ENCODE measurements around the gene CEP152. TPM values are rescaled to one million over a fixed set of nuclear protein-coding genes. Genes with fewer than 3 reads are reported as not detected.

Gene CEP152
- polyA plus RNA-seq, 3 donors = 1.0 to 3.8 (median 1.4) TPM

DNA sequence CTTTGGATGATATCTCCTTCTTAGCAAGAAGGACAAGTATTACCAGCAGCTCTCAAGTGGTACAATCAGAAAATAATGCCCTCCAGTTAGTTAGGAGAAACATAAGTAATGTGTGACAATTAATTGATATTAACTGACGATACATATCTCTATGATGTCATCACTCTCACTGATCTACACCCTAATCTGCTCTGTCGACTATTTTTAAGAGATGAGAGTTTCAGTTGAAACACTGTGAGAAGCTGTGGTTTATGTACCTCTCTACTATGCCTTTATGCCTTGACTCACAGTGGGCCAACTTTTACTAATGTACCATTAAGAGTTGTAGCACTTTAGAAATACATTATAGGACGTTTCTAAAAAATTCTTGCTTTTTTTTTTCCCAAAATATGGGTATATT is 8.6 kb downstream of the CEP152 start:
- H3K79me2 ChIP-seq (ENCODE audit: insufficient read depth, low read length) = peaks cover 72% of the 10 kb centered on the region
- H3K36me3 ChIP-seq (replicated peaks in 1 of 2; ENCODE audit: control insufficient read depth in 1 of 2, insufficient read depth in 2 of 2, low read length in 2 of 2) = peaks cover 9 to 30% of the 10 kb centered on the region in 2 donors
- H3K27me3 ChIP-seq (ENCODE audit: control insufficient read depth in 2 of 2, insufficient read depth in 2 of 2, low read length in 2 of 2) = no peaks in the 10 kb centered on the region
- H3K4me1 ChIP-seq (ENCODE audit: control insufficient read depth in 1 of 2, insufficient read depth in 2 of 2, low read length in 2 of 2) = no peaks in the 10 kb centered on the region
- TF ChIP-seq, protein P1, sequence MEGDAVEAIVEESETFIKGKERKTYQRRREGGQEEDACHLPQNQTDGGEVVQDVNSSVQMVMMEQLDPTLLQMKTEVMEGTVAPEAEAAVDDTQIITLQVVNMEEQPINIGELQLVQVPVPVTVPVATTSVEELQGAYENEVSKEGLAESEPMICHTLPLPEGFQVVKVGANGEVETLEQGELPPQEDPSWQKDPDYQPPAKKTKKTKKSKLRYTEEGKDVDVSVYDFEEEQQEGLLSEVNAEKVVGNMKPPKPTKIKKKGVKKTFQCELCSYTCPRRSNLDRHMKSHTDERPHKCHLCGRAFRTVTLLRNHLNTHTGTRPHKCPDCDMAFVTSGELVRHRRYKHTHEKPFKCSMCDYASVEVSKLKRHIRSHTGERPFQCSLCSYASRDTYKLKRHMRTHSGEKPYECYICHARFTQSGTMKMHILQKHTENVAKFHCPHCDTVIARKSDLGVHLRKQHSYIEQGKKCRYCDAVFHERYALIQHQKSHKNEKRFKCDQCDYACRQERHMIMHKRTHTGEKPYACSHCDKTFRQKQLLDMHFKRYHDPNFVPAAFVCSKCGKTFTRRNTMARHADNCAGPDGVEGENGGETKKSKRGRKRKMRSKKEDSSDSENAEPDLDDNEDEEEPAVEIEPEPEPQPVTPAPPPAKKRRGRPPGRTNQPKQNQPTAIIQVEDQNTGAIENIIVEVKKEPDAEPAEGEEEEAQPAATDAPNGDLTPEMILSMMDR (IDR thresholded peaks at IDR 0.05) = no peak
- H3K4me1 Mint-ChIP-seq = peaks cover 11% of the 10 kb centered on the region
- H3K4me3 ChIP-seq (replicated peaks in 1 of 3; ENCODE audit: low read depth in 2 of 3, low read length in 3 of 3) = no peak overlapping the region
- no peak overlapping the region for H3K4me2 ChIP-seq (replicated peaks; ENCODE audit: extremely low read depth, low read length, poor library complexity, severe bottlenecking)
- H3K9ac ChIP-seq (ENCODE audit: insufficient read depth, low read length, poor library complexity, severe bottlenecking) = no peak overlapping the region
- H3K36me3 Mint-ChIP-seq = peaks cover 27 to 32% of the 10 kb centered on the region in 2 donors
- H4K20me1 ChIP-seq (ENCODE audit: insufficient read depth, low read length) = no peaks in the 10 kb centered on the region
- no peaks in the 10 kb centered on the region for H3K27me3 Mint-ChIP-seq (ENCODE audit: low read depth in 3 of 3)
- H3K4me3 Mint-ChIP-seq = no peak overlapping the region
- no peaks in the 10 kb centered on the region for H3K9me3 Mint-ChIP-seq
- H2AFZ ChIP-seq (ENCODE audit: insufficient read depth, low read depth, low read length, poor library complexity, severe bottlenecking) = no peak overlapping the region
- no CpG with 5 or more reads among the region's 3 CpGs for WGBS (ENCODE audit: insufficient coverage)
- intact Hi-C loops (cut with micrococcal nuclease) = no loop called here
- H3K9me3 ChIP-seq (replicated peaks in 1 of 2; ENCODE audit: control insufficient read depth in 1 of 2, insufficient read depth in 1 of 2, low read length in 2 of 2) = no peaks in the 10 kb centered on the region
- H3K27ac Mint-ChIP-seq = no peak overlapping the region
- peak overlapping the region in 1 of 2 donors; percentile 25 for H3K27ac ChIP-seq (ENCODE audit: low read depth in 1 of 2, low read length in 2 of 2)
- no peak for DNase-seq

DNA sequence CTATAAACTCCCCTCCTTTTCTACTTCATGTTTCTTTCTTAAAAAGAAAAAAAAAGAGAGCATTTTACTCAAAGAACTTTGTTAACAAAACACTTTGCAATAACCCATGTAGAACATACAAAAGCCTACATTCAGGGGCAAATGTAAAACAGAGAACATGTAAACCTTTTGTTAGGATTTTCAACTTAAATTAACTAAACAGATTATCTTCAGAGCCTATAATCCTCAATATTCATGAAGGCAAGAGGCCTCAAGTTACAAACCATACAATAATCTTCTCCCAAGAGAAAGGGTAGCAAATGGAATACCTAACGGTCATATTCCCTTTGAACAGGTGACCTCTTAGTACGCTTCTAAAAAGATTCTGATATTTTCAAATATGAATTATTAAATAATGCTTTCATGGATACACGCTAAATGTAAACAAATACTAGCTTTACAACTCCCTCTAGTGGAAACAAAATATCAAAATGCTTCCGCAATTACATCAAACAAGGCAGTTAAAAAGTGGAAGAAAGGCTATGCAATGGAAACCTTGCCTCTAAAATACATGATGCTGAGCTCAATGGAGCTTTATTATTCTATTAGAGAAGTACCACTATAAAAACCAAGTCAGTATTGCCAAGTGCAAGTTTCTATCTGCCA is 9.9 kb downstream of the CEP152 start:
- Histone ChIP-seq H3K79me2 (ENCODE audit: insufficient read depth, low read length) (peaks cover 58% of the 10 kb centered on the region), H3K9ac (ENCODE audit: insufficient read depth, low read length, poor library complexity, severe bottlenecking) (no peak overlapping the region), H2AFZ (ENCODE audit: insufficient read depth, low read depth, low read length, poor library complexity, severe bottlenecking) (peak overlapping the region; percentile 65), H3K4me1 (ENCODE audit: control insufficient read depth in 1 of 2, insufficient read depth in 2 of 2, low read length in 2 of 2) (no peaks in the 10 kb centered on the region), H3K4me2 (replicated peaks; ENCODE audit: extremely low read depth, low read length, poor library complexity, severe bottlenecking) (peak overlapping the region; percentile 13), H3K36me3 (replicated peaks in 1 of 2; ENCODE audit: control insufficient read depth in 1 of 2, insufficient read depth in 2 of 2, low read length in 2 of 2) (peaks cover 12 to 30% of the 10 kb centered on the region in 2 donors), H3K4me3 (replicated peaks in 1 of 3; ENCODE audit: low read depth in 2 of 3, low read length in 3 of 3) (no peak overlapping the region), H4K20me1 (ENCODE audit: insufficient read depth, low read length) (no peaks in the 10 kb centered on the region), H3K9me3 (replicated peaks in 1 of 2; ENCODE audit: control insufficient read depth in 1 of 2, insufficient read depth in 1 of 2, low read length in 2 of 2) (no peaks in the 10 kb centered on the region), H3K27ac (ENCODE audit: low read depth in 1 of 2, low read length in 2 of 2) (peak overlapping the region in 1 of 2 donors; percentile 70), H3K27me3 (ENCODE audit: control insufficient read depth in 2 of 2, insufficient read depth in 2 of 2, low read length in 2 of 2) (no peaks in the 10 kb centered on the region)
- Mint-ChIP-seq H3K4me1 (peaks cover 10% of the 10 kb centered on the region), H3K27me3 (ENCODE audit: low read depth in 3 of 3) (no peaks in the 10 kb centered on the region), H3K9me3 (no peaks in the 10 kb centered on the region), H3K36me3 (peaks cover 25 to 36% of the 10 kb centered on the region in 2 donors), H3K27ac (peak overlapping the region in 3 of 7 donors; percentile 12 to 57 (median 22)), H3K4me3 (no peak overlapping the region)
- TF ChIP-seq, protein P1 (IDR thresholded peaks at IDR 0.05) = peak; percentile 78
- intact Hi-C loops (cut with micrococcal nuclease) = no loop called here
- peak; percentile 17 to 54 (median 18) for DNase-seq
- no CpG with 5 or more reads among the region's 4 CpGs for WGBS (ENCODE audit: insufficient coverage)
